ENCODE measurements around the gene TMEM42.
A peak's percentile ranks its signal among the peaks of the same experiment; 100 is the strongest.

TMEM42 gene

GRCh38 chr3:44875596-44875995 is 13.9 kb downstream of the TMEM42 start:
- DNase-seq, result no peak

- DNase-seq, result no peak
These were observed 15.6 kb downstream of the TMEM42 start for GRCh38 chr3:44877333-44877732.

DNA sequence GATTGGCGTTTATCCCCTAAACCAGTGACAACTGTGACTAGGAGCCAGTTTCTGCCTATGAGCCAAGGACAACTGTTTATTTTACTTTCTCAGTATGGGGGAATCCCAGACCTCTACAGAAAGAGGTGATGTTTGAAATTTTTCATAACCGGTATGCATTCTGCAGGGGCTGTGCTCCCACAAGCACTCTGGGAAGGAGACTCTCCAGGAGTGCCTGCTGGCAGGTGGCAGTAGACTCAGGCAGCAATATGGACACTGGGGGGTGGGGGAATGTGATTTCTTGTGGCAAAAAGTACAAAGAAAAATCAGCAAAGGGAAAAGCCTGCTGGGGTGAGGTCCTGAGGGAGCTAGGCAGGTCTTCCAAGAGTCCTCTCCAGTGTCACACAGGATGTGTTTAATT is 18.6 kb downstream of the TMEM42 start:
- DNase-seq, result peak in 1 of 2 experiments; percentile 9

DNA sequence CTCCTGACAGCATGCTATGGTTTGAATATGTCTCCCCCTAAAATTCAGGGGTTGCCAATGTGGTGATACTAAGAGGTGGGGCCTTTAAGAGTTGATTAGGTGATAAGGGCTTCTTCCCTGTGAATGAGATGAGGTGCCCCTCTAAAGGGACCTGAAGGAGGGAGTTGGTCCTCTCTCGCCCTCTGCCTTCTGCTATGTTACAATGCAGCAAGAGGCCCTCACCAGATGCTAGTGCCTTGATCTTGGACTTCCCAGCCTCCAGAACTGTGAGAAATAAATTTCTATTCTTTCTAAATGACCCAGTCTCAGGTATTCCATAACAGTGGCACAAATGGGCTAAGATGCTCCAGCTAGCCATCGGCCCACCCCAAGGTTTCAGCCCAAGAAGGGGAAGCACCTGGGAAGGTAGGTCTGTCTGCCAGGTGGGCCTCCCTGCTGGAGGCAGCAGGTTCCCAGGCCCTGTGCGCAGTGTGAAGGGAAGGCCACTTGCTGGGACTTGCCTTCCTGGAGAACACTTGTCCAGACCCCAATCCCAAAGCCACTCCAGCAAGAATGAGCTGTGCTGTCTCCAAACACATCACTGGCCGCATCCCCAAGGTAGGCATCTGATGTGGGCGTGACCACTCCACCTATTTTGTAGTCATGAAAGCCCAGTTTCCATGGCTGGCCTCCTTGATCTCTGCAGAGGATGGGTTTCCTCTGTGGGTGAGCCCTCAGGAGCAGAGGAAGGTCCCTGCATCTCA is 21.7 kb downstream of the TMEM42 start:
- no peak for DNase-seq

DNA sequence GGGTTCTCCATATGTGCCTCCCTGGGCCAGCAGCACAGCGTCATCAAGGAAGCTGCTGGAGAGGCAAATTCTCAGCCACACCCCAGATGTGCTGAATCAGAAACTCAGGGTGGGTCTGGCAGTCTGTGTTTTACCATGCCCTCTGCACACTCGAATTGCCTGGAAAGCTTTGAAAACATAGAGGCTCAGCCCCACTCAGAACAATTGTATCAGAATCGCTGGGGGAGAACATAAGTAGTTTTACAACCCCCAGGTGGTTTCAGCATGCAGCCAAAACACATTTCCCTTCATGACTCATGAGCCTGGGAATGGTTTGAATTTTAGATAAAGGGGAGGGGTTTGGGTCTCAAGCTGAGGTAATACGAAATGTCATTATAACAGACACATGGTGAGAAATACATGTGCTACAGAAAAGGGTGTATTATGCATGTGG is 22.3 kb downstream of the TMEM42 start:
- DNase-seq, result no peak

GRCh38 chr3:44885618-44886017 is 23.9 kb downstream of the TMEM42 start:
- DNase-seq, result no peak

GRCh38 chr3:44886561-44886960 is 24.8 kb downstream of the TMEM42 start:
- no peak for DNase-seq

DNA sequence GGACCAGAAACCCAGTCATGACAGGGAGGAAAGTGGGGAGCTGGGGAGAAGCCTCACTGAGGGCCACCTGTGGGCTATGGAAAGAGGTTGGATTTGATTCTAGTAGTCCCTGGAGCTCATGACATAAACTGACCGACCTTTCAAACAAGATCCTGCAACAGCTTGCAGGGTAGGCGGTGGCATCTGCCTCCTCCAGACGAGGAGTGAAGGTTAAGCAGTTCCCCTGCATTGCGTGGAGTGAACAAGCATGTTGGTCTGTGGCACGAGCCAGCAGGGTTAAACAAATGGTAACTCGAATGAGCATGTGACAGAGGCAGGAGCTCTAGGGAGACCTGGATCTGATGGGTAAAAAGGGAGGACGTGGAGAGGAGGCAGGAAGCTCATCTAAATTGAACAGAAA is 25.4 kb downstream of the TMEM42 start:
- no peak for DNase-seq

DNA sequence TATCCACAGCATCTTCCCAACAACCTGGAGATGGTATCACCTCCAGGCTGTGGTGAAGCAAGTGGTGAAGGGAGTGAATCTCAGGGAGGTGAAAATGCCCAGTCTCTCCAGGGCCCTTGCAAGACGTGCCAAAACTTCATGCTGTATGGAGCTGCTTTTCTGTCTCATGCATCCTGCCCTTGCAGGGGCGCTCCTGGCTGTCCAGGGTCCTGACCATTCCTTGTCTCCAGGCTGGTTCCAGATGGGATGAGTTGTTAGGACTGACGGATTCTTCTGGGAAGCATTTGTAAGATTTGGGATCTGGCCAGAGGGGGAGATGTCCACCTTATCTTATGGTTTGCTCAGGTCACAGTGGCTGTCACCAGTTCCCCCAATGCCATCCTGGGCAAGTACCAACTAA is 28.5 kb downstream of the TMEM42 start:
- DNase-seq, result no peak

DNA sequence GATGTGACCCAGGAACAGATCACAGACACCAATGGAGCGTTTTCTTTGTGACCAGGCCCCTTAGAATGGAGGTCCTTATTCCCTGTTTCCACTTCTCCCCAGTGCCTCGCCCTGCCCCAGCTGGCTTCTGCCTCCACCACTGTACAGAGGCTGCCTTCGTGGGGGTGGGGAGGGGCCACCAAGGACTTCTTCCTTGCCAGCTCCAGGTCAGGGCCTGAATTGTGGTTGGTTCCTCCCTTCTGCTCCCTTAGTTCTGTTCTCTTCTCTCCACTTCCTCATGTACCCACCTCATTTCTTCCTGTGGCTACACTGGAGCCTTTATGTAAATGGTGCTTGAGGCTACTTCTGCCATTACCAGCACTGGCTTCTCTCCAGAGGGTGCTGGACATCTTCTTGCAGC is 29.1 kb downstream of the TMEM42 start:
- no peak for DNase-seq

DNA sequence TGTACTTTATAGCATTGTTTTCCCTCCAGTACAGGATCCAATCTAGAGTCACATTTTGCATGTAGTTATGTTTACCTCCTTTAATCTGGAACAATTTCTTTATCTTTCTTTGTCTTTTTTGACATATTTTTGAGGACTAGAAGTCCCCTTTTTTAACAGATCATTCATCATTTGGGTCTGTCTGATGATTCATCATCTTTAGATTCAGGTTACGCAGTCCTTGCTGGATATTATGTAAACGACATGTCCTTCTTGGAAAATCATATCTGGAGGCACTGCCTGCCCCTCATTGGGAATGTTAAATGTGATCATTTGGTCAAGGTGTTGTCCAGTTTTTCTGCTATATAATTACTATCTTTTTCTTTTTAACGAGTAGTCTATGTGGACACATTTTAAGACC is 31.0 kb downstream of the TMEM42 start:
- DNase-seq, result no peak

- DNase-seq, result no peak
These were observed 31.4 kb downstream of the TMEM42 start for GRCh38 chr3:44893097-44893496.

DNA sequence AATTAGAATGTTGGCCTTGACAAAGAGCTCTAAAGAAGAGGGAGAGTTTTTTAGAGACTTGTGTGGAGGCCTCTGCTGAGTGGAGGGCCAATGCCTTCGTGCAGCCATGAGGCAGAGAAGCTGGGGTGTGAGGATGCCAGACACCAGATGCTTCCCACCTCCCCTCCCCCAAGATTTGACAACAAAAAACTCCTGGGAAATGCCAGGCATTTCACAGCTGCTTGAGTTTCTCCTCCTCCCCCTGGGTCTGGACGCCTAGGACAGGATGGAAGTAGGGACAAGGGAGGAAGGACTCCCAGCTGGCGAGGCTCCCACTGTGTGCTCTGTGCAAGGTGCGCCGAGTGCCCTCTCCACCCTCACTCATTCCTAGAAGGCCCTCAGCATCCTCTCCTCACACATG is 32.8 kb downstream of the TMEM42 start:
- DNase-seq, result peak in 1 of 2 experiments; percentile 28

- no peak for DNase-seq
These were observed 34.7 kb downstream of the TMEM42 start for GRCh38 chr3:44896440-44896839.

DNA sequence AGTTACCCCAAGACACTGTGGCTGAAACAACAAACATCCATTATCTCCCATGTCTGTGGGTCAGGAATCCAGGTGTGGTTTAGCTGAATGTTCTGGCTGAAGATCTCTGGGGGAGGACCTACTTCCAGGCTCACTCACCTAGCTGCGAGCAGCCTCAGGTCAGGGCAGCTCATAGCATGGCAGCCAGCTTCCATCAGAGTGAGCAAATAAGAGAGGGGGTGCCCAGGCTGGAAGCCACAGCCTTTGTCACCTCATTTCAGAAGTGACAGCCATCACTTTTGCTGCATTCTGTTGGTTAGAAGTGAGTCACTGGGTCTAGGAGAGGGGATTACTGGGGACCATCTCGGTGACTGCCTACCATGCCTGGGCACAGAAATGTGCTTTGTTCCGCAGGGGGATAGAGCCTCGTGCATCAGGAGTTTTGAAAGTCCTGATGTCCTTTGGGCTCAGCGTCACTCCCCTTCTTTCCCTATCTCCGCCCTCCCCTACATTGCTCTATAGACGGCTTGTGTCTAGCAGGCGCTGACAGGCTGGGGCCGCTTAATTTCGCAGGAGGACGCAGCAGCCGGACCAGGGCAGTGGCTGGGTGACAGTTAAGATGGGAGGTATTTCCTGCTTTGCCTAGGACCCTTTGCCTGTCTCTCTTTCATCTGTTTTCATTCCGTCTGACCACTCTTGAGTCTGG is 38.1 kb downstream of the TMEM42 start:
- no peak for DNase-seq

- DNase-seq, result no peak
These were observed 40.9 kb downstream of the TMEM42 start for GRCh38 chr3:44902628-44903027.

- DNase-seq, result no peak
These were observed 41.6 kb downstream of the TMEM42 start for GRCh38 chr3:44903314-44903713.

- no peak for DNase-seq
These were observed 42.0 kb downstream of the TMEM42 start for GRCh38 chr3:44903751-44904150.

DNA sequence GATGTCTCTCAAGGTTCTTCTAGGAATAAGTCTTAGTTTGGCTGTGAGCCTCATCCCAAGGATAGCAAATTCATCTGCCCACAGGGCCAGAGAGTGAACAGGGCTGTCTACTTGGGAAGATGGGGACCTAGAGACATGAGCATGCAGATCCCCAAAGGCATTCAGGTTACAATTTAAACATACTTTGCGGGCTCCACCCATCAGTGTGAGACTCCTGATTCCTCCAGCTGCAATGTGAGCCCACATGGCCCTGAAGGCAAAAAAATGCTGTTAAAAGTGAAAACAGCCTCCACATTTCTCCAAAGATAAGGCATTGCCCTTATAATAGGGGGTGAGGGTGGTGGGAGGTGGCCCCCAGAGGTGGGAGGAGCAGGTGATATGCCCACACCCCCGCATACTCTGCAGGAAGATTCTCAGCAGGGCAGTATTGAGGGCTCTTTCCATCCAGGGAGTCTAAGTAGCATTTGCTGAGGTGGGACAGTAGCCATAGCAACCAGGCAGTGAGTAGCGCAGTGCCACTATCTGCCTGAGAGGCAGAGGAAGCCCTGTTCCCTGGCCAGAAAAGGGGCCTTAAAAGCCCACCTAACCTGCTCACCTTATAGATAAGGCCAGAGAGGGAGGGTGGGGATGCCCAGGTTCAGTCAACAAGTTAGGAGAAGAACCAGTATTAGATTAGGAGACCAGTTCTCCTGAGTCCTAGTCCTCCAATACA is 43.9 kb downstream of the TMEM42 start:
- DNase-seq, result peak in 1 of 2 experiments; percentile 8

- no peak for DNase-seq
These were observed 45.3 kb downstream of the TMEM42 start for GRCh38 chr3:44906997-44907396.

GRCh38 chr3:44907612-44908011 is 45.9 kb downstream of the TMEM42 start:
- DNase-seq, result no peak

GRCh38 chr3:44909063-44909462 is 47.4 kb downstream of the TMEM42 start:
- no peak for DNase-seq

GRCh38 chr3:44910693-44911092 is 49.0 kb downstream of the TMEM42 start:
- DNase-seq, result no peak
